GM12801 (cell line): ENCODE data around the gene MBOAT7.

Experiments used
- TF ChIP-seq, protein P1 (sequence below): IDR thresholded peaks from one replicate; pipeline ENCODE4 v1.5.1; 2011; ENCODE audit warnings: control low read depth; ENCODE audit not compliant: insufficient read length; ENCODE audit errors: extremely low read depth

MBOAT7 gene

GRCh38 chr19:54201172-54201701 lies 11.9 kb upstream of the MBOAT7 start:
- TF ChIP-seq, protein P1, sequence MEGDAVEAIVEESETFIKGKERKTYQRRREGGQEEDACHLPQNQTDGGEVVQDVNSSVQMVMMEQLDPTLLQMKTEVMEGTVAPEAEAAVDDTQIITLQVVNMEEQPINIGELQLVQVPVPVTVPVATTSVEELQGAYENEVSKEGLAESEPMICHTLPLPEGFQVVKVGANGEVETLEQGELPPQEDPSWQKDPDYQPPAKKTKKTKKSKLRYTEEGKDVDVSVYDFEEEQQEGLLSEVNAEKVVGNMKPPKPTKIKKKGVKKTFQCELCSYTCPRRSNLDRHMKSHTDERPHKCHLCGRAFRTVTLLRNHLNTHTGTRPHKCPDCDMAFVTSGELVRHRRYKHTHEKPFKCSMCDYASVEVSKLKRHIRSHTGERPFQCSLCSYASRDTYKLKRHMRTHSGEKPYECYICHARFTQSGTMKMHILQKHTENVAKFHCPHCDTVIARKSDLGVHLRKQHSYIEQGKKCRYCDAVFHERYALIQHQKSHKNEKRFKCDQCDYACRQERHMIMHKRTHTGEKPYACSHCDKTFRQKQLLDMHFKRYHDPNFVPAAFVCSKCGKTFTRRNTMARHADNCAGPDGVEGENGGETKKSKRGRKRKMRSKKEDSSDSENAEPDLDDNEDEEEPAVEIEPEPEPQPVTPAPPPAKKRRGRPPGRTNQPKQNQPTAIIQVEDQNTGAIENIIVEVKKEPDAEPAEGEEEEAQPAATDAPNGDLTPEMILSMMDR = no peak

DNA sequence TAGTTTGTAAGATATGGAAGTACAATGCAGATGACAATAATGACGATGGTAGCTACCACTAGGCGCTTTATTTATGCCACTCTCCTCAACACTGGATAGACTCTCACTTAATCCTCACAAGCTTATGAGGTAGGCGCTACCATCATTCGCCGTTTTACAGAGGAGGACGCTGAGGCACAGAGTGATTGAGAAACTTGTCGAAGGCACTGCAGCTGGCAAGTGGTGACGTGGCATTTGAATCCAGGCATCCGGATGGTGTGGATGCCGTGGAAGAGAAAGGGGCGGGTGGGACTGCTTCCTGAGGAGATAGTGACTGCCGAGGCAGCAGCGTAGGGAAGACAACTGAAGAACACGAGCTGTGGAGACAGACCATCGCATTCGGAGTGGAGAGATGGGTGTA lies 10.0 kb upstream of the MBOAT7 start:
- TF ChIP-seq, protein P1 = no peak

GRCh38 chr19:54197121-54197520 lies 7.7 kb upstream of the MBOAT7 start:
- TF ChIP-seq, protein P1 = no peak

- TF ChIP-seq, protein P1 = no peak
Measured at GRCh38 chr19:54196536-54196935, 7.2 kb upstream of the MBOAT7 start.

DNA sequence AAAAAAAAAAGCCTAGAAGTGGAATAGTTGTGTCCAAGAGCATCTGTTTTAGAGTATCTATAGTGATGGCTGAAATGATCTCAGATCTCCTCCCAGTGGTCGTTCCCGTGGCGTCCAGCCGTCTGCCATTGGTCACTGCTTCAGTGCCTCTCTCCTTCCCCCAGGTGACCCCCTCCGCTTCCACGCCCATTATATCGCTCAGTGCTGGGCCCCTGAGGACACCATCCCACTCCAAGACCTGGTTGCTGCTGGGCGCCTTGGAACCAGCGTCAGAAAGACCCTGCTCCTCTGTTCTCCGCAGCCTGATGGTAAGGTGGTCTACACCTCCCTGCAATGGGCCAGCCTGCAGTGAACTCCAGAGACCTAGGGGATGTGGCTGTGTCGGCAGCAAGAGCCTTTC lies 3.6 kb upstream of the MBOAT7 start:
- TF ChIP-seq, protein P1 = no peak

DNA sequence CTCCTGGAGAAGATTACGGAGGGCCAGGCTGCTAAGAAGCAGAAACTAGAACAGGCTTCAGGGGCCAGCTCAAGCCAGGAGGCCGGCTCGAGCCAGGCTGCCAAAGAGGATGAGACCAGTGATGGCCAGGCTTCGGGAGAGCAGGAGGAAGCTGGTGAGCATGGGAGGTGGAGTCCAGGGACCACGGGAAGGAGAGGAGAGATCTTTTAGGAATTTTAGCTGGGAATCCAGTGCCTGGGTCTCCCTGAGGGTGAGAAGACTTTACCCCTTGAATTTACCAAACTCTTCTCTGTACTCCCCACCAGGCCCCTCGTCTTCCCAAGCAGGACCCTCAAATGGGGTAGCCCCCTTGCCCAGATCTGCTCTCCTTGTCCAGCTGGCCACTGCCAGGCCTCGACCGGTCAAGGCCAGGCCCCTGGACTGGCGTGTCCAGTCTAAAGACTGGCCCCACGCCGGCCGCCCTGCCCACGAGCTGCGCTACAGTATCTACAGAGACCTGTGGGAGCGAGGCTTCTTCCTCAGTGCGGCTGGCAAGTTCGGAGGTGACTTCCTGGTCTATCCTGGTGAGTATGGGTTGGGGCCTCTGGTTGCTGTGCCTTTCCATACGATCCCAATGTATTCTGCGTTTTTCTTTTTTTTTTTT lies 2.6 kb upstream of the MBOAT7 start:
- TF ChIP-seq, protein P1 = no peak

GRCh38 chr19:54191011-54191810 lies 1.8 kb upstream of the MBOAT7 start, which contains the start of gene TSEN34:
Gene TSEN34 (plus strand): TSS chr19:54191308. CDS start chr19:54191365, 57 bp downstream.
- TF ChIP-seq, protein P1 = no peak
